NCI-H82 treated with DMSO at 0.1 percent for 48 hours (cell line): Measurements from ENCODE around the gene ACTR6.
"Not testable (repeated sequence)": the region's sequence is repeated elsewhere in the genome, so short reads cannot be mapped to it uniquely, and the experiment has no call there.

ENCODE experiments used
- DNase-seq: peaks from one replicate; lab custom pipeline; 2025; ENCODE audit not compliant: unreplicated experiment; lab: John Stamatoyannopoulos, UW

Gene ACTR6

DNA sequence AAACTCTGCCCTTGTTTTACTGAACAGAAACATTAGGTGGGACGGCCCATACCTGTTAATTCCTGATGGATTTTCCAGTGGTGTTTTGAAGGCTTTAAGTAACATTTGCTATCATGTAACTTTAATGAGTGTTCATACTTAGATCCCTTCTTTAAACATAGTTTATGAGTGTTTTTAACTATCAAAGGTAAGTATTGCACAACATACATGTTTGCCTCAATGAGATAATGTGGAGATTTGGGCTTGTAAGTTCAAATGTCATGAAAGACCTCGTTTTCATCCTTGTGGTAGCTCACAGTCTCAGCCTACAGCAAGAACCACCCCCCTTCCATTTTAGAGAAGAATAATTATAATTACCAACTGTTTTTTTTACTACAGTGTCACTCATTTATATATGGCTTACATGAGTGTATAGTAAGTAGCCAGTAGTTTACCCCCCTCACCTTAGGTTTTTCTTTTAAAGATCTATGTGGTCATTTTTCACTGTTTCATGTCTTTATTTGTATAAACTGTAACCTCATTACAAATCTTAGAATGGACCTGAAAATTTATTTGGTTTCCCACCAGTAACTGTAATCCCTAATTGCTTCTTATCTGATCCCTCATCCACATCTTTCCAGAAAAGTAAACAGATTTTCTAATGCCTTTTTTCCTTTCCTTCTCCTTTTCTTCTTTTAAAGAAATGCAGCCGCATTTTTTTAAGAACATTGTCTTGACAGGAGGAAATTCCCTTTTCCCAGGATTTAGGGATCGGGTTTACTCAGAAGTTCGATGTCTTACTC lies 18.9 kb downstream of the ACTR6 start:
- no peak for DNase-seq

DNA sequence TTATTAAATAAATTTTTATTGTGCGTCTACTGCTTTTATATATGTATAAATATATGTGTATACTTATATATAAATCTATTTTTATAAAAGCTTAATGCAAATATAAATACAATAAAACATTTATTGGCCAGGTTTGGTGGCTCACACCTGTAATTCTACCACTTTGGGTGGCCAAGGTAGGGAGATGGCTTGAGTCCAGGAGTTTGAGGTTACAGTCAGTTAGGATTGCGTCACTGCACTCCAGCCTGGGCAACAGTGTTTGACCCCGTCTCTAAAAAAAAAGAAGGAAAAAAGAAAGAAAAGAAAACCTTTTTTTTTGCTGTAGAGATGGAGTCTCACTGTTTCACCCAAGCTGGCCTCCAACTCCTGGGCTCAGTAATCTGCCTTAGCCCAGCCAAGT lies 20.9 kb downstream of the ACTR6 start:
- DNase-seq, result no peak

DNA sequence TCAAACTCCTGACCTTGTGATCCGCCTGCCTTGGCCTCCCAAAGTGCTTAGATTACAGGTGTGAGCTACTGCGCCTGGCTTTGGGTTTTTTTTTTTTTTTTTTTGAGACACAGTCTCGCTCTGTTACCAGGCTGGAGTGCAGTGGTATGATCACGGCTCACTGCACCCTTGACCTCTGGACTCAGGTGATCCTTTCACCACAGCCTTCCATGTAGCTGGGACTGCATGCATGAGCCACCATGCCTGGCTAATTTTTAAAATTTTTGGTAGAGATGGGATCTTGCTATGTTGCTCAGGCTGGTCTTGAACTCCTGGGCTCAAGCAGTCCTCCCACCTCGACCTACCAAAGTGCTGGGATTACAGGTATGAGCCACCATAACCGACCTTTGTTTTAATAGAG lies 21.6 kb downstream of the ACTR6 start:
- DNase-seq, result not testable (repeated sequence)

DNA sequence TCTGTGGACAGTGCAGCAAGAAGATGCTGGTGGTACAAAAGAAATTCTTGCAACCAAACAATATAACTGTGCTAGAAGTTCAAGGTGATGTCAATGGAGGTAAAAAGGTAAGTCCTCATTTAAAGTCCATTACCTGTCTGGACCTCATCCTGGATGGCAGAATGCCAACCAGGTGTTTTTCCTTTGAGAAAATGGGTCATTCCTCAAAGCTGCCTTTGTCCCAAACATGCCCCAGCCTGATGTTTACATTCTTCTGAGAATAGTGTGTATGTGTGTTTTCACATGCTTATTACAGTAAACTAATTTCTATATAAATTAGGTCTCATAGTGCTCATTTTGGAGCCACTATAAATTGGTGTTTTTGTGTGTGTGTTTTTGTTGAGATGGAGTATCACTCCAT lies 24.9 kb downstream of the ACTR6 start:
- DNase-seq, result no peak

GRCh38 chr12:100229036-100229635 lies 28.5 kb downstream of the ACTR6 start:
- no peak for DNase-seq

DNA sequence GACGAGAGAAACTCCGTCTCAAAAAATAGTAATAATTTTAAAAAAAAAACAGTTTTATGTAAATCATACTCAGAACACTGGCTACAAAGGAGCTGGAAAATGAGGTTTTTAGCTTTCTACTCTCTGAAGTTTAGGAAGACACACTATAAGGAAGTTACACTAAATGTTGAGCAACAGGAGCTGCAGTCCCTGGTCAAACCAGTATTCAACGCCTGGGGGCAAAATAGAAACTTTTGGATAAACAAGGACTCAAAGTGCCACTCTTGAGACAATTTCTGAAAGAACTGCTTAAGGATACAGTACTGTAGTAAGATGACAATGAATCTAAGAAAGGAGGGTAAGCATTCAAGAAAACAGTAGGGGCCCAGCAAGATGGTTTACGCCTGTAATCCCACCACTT lies 29.3 kb downstream of the ACTR6 start:
- no peak for DNase-seq

GRCh38 chr12:100231873-100232272 lies 31.3 kb downstream of the ACTR6 start:
- DNase-seq, result not testable (repeated sequence)

GRCh38 chr12:100234166-100234565 lies 33.6 kb downstream of the ACTR6 start:
- no peak for DNase-seq

DNA sequence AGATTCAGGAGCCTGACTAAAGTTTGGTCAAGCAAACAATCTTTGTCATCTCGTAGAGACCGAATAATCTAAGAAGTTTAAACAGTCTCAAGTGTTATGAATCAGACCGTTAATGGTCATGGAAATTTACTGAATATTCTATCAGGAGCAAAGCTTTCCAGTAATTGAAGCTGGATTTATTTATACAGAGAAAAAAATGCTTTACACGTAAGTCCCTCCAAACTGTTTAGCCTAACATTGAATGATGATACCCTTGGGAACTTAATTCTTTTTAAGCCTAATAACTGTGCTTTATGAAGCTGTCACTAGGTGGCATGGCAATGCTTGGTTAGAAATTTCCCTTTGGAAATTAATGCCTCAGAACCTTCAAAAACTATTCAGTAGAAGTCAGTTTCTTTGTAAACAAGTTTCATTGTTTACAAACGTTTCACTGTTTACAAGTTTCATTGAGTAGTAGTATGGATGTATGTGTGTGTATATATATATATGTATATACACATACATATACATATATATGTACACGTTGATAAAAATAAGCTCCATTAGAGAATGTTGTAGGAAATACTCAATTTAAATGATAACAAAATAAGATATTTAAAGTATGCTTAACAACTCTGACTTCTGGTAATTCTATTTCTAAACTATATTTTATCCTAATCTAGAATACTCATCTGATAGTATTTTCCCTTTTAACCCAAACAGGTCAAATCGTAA lies 34.1 kb downstream of the ACTR6 start:
- no peak for DNase-seq

DNA sequence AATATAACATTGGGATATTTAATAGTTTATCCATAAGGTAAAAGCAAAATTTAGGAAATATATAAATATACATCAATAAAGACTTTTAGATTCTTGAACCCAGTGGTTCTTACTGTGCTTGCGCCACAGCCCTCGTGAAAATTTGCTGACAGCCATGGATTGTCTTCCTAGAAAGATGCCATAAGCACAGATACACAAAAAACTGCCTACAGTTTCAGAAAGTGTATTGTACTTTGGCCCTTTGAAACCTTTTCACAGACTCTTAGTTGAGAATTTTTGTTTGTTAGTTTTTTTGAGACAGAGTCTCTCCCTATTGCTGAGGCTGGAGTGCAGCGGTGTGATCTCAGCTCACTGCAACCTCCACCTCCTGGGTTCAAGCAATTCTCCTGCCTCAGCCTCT lies 38.2 kb downstream of the ACTR6 start:
- no peak for DNase-seq

DNA sequence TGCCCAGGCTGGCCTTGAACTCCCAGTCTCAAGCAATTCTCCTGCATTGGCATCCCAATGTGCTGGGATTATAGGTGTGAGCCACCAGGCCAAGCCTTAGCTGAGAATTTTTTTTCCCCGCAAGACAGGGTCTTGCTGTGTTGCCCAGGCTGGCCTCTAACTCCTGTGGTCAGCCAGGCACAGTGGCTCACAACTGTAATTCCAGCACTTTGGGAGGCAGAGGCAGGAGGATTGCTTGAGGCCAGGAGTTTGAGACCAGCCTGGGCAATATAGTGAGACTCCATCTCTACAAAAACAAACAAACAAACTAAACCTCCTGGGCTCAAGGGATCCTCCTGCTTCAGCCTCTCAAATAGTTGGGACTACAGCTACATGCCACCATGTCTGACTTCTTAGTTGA lies 39.0 kb downstream of the ACTR6 start:
- DNase-seq, result no peak

GRCh38 chr12:100243137-100243536 lies 42.5 kb downstream of the ACTR6 start:
- no peak for DNase-seq

DNA sequence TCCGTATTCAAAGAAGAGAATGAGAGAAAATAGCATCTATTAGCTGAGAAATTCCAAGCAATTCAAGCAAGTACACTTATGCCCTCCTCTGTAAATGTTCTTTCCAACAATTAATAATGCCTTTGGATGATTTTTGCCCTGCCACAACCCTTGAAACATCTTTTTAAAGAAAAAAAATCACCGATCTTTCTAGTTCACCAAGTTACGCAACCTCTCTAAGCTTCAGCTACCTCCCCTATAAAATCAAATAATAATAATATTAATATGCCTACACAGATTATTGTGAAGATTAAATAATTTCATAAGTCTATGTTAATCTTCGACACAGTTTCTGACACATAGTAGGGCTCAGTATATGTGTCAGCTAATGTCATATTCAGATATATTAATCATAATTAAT lies 47.1 kb downstream of the ACTR6 start:
- DNase-seq, result no peak

GRCh38 chr12:100248886-100249285 lies 48.3 kb downstream of the ACTR6 start:
- no peak for DNase-seq

- no peak for DNase-seq
These were observed 49.3 kb downstream of the ACTR6 start for GRCh38 chr12:100249941-100250340.

GRCh38 chr12:100251917-100252316 lies 51.3 kb downstream of the ACTR6 start:
- DNase-seq, result no peak

DNA sequence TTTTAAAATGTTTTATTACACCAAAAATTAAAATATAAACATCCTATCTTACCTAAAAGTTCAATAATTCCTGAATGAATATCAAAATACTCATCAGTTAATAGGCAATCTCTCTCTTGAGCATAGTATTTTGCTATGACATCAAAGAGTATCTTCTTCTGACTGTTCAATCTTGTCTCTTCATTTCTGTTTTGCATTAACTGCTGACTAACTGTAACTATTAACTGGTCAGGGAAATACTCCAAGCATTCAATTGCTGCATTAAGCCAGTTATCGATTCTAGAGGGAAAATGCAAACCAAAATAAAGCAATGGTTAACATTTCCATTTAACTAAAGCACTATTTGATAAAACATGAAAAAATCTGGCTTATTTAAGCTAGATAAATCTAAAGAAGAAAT lies 52.8 kb downstream of the ACTR6 start:
- DNase-seq, result no peak

GRCh38 chr12:100254876-100255275 lies 54.3 kb downstream of the ACTR6 start:
- no peak for DNase-seq

DNA sequence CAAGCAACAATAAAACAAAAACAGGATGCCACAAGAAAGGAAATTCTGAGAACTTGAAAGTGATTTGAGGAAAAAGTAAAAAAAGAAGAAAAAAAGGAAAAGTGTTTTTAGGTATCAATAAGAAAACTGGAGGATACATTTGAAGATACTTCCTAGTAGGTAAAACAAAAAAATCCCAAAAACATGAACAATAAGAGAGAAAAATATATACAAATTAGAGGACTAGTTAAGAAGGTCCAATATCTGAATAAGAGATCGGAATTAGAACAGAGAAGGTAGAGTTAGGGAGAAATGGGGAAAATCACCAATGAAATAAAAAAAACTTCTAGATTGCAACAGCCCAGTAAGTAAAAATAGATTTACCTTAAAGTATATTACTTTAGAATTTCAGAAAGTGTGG lies 57.5 kb downstream of the ACTR6 start:
- DNase-seq, result no peak

DNA sequence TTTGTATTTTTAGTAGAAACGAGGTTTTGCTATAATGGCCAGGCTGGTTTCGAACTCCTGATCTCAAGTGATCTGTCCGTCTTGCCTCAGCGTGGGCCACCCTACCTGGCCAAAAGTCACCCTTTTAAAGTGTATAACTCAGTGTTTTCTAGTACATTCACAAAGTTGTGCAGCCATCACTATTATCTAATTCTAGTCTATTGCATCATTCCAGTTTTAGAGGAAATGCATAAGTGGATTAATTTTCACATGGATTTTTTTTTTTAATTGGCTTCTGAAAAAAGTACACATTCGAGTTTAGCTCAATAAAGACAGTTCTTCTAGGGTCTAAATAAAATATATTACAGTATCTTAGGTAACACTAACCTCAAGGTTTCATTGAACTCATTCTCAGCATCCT lies 62.5 kb downstream of the ACTR6 start:
- DNase-seq, result no peak

DNA sequence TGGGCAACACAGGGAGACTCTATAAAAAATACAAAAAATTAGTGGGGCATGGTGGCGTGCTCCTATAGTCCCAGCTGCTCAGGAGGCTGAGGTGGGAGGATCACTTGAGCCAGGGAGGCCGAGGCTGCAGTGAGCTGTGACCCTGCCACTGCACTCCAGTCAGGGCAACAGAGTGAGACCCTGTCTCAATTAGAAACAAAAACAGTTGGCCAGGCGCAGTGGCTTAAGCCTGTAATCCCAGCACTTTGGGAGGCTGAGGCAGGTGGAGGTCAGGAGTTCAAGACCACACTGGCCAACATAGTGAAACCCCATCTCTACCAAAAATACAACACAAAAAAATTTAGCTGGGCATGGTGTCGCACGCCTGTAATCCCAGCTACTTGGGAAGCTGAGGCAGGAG lies 64.5 kb downstream of the ACTR6 start:
- DNase-seq, result not testable (repeated sequence)
